Astrocyte (in vitro differentiated cells and primary cell): ENCODE results near the gene INHBB. TPM values are rescaled to one million over a fixed set of nuclear protein-coding genes. Genes with fewer than 3 reads are reported as not detected.

ENCODE experiments used
- DNase-seq: peaks from one replicate; pipeline ENCODE4 v3.0.0-alpha.2; 2010; ENCODE audit warnings: low read depth
- FAIRE-seq: peaks from 2 replicates; lab custom pipeline; 2011; peaks lifted over from hg19 to GRCh38; lab: Jason Lieb, UNC
- H2AFZ ChIP-seq: 2 replicates; pipeline ENCODE4 v1.6.0; 2012; ENCODE audit warnings: low read depth, low read length, inconsistent platforms
- H3K27ac ChIP-seq: 2 replicates; pipeline ENCODE4 v1.5.1; 2011; ENCODE audit warnings: low read depth, low read length, inconsistent platforms
- H3K27me3 ChIP-seq: 2 replicates; pipeline ENCODE4 v1.6.0; 2011; ENCODE audit warnings: low read length, inconsistent platforms; ENCODE audit not compliant: insufficient read depth
- H3K36me3 ChIP-seq: 2 replicates; pipeline ENCODE4 v1.5.1; 2011; ENCODE audit warnings: low read length, inconsistent platforms; ENCODE audit not compliant: insufficient read depth
- H3K4me1 ChIP-seq: 2 replicates; pipeline ENCODE4 v1.5.1; 2011; ENCODE audit warnings: low read length, inconsistent platforms; ENCODE audit not compliant: insufficient read depth
- H3K4me2 ChIP-seq: 2 replicates; pipeline ENCODE4 v1.6.0; 2012; ENCODE audit warnings: low read length, inconsistent platforms
- H3K4me3 ChIP-seq: 2 replicates; pipeline ENCODE4 v1.5.1; 2011; ENCODE audit warnings: low read depth, mild to moderate bottlenecking, low read length, inconsistent platforms; ENCODE audit not compliant: insufficient read depth
- H3K79me2 ChIP-seq: 2 replicates; pipeline ENCODE4 v1.6.0; 2012; ENCODE audit warnings: mild to moderate bottlenecking, low read length, inconsistent platforms; ENCODE audit not compliant: insufficient read depth
- H3K9ac ChIP-seq: 2 replicates; pipeline ENCODE4 v1.6.0; 2012; ENCODE audit warnings: mild to moderate bottlenecking, low read length, inconsistent platforms
- H3K9me3 ChIP-seq: 2 replicates; pipeline ENCODE4 v1.5.1; 2012; ENCODE audit warnings: low read depth, mild to moderate bottlenecking, low read length, inconsistent platforms; ENCODE audit not compliant: insufficient read depth
- H4K20me1 ChIP-seq: 2 replicates; pipeline ENCODE4 v1.6.0; 2012; ENCODE audit warnings: low read length, inconsistent platforms; ENCODE audit not compliant: insufficient read depth
- H3K27ac Mint-ChIP-seq: one replicate; pipeline ENCODE4 v1.8.0; 2021; ENCODE audit warnings: mild to moderate bottlenecking, mixed read lengths; ENCODE audit not compliant: unreplicated experiment
- H3K27me3 Mint-ChIP-seq: one replicate; pipeline ENCODE4 v1.8.0; 2021; ENCODE audit warnings: low read depth, mixed read lengths; ENCODE audit not compliant: unreplicated experiment
- H3K36me3 Mint-ChIP-seq: one replicate; pipeline ENCODE4 v1.8.0; 2021; ENCODE audit warnings: low read depth, mixed read lengths; ENCODE audit not compliant: unreplicated experiment
- H3K4me1 Mint-ChIP-seq: one replicate; pipeline ENCODE4 v1.8.0; 2021; ENCODE audit warnings: low read depth, mixed read lengths; ENCODE audit not compliant: unreplicated experiment
- H3K4me3 Mint-ChIP-seq: one replicate; pipeline ENCODE4 v1.8.0; 2021; ENCODE audit warnings: mild to moderate bottlenecking, moderate library complexity, mixed read lengths; ENCODE audit not compliant: unreplicated experiment
- H3K9me3 Mint-ChIP-seq: one replicate; pipeline ENCODE4 v1.8.0; 2021; ENCODE audit warnings: mild to moderate bottlenecking, mixed read lengths; ENCODE audit not compliant: unreplicated experiment
- CTCF ChIP-seq: IDR thresholded peaks from 2 replicates; pipeline ENCODE4 v1.5.1; 2011; ENCODE audit warnings: low read depth, mild to moderate bottlenecking, inconsistent platforms, low read length, moderate library complexity; ENCODE audit not compliant: insufficient read depth
- EZH2 ChIP-seq: IDR thresholded peaks from 2 replicates; pipeline ENCODE4 v1.6.1; 2012; ENCODE audit warnings: mild to moderate bottlenecking, low read length, inconsistent platforms; ENCODE audit not compliant: insufficient read depth
- total RNA-seq: library from RNA; stranded (reverse); gene quantifications from 2 replicates; pipeline ENCODE4 v1.2.1, GENCODE V29; 2021

Gene INHBB
- total RNA-seq, 1 donor from 2014 or later: 7.1 TPM

GRCh38 chr2:120341977-120342376 lies 4.0 kb upstream of the INHBB start:
- no peak overlapping the region for H3K4me3 Mint-ChIP-seq
- H3K27me3 Mint-ChIP-seq: peaks cover 51% of the 10 kb centered on the region
- H3K4me2 ChIP-seq: no peak overlapping the region
- no peaks in the 10 kb centered on the region for H3K36me3 Mint-ChIP-seq
- no peak overlapping the region for H3K27ac ChIP-seq
- H3K4me1 ChIP-seq: peaks cover 7% of the 10 kb centered on the region
- H3K79me2 ChIP-seq: no peaks in the 10 kb centered on the region
- H3K9me3 ChIP-seq: no peaks in the 10 kb centered on the region
- H3K4me1 Mint-ChIP-seq: peaks cover 3% of the 10 kb centered on the region
- peaks cover 2% of the 10 kb centered on the region for H4K20me1 ChIP-seq
- H3K36me3 ChIP-seq: no peaks in the 10 kb centered on the region
- FAIRE-seq (no peak), DNase-seq (no peak)
- no peak for TF ChIP-seq CTCF
- no peak for TF ChIP-seq EZH2
- H3K27me3 ChIP-seq: peaks cover 42% of the 10 kb centered on the region
- H3K9ac ChIP-seq: no peak overlapping the region
- no peak overlapping the region for H3K27ac Mint-ChIP-seq
- H2AFZ ChIP-seq: no peak overlapping the region
- H3K4me3 ChIP-seq: no peak overlapping the region
- H3K9me3 Mint-ChIP-seq: no peaks in the 10 kb centered on the region

GRCh38 chr2:120342446-120342845 lies 3.5 kb upstream of the INHBB start:
- Mint-ChIP-seq H3K36me3 (no peaks in the 10 kb centered on the region), H3K27me3 (peaks cover 54% of the 10 kb centered on the region), H3K4me1 (peaks cover 3% of the 10 kb centered on the region), H3K9me3 (no peaks in the 10 kb centered on the region), H3K27ac (no peak overlapping the region), H3K4me3 (no peak overlapping the region)
- Histone ChIP-seq H3K27ac (no peak overlapping the region), H3K36me3 (no peaks in the 10 kb centered on the region), H2AFZ (no peak overlapping the region), H3K4me3 (no peak overlapping the region), H4K20me1 (peaks cover 6% of the 10 kb centered on the region), H3K27me3 (peaks cover 46% of the 10 kb centered on the region), H3K4me1 (peaks cover 7% of the 10 kb centered on the region), H3K9ac (no peak overlapping the region), H3K79me2 (no peaks in the 10 kb centered on the region), H3K9me3 (no peaks in the 10 kb centered on the region), H3K4me2 (no peak overlapping the region)
- TF ChIP-seq CTCF: no peak
- TF ChIP-seq EZH2: no peak
- FAIRE-seq: no peak
- no peak for DNase-seq

- FAIRE-seq (no peak), DNase-seq (no peak)
- no peak overlapping the region for H3K9ac ChIP-seq
- Mint-ChIP-seq H3K9me3 (no peaks in the 10 kb centered on the region), H3K4me3 (no peak overlapping the region), H3K36me3 (no peaks in the 10 kb centered on the region), H3K4me1 (peaks cover 3% of the 10 kb centered on the region), H3K27me3 (peaks cover 57% of the 10 kb centered on the region), H3K27ac (peak overlapping the region; percentile 58)
- H3K79me2 ChIP-seq: no peaks in the 10 kb centered on the region
- no peak overlapping the region for H3K4me3 ChIP-seq
- peaks cover 12% of the 10 kb centered on the region for H4K20me1 ChIP-seq
- no peak overlapping the region for H3K27ac ChIP-seq
- peaks cover 50% of the 10 kb centered on the region for H3K27me3 ChIP-seq
- no peaks in the 10 kb centered on the region for H3K9me3 ChIP-seq
- H3K4me1 ChIP-seq: peaks cover 7% of the 10 kb centered on the region
- H3K36me3 ChIP-seq: no peaks in the 10 kb centered on the region
- TF ChIP-seq CTCF: no peak
- TF ChIP-seq EZH2: no peak
- H2AFZ ChIP-seq: no peak overlapping the region
- H3K4me2 ChIP-seq: peak overlapping the region; percentile 65
Measured at GRCh38 chr2:120343100-120343432, 2.9 kb upstream of the INHBB start.
